ENCODE measurements around the gene RUFY1. TPM values are rescaled to one million over a fixed set of nuclear protein-coding genes. Genes with fewer than 3 reads are reported as not detected.

RUFY1 gene
- total RNA-seq, 4 donors from 2014 or later, result 37.7 to 98.5 (median 52.7) TPM

GRCh38 chr5:179609834-179610108 is 59.4 kb downstream of the RUFY1 start:
- no peak for DNase-seq
- Histone ChIP-seq H3K27ac (peak overlapping the region in 2 of 4 donors; percentile 29 to 52), H3K27me3 (no peaks in the 10 kb centered on the region), H3K36me3 (peaks cover 0 to 41% (median 18%) of the 10 kb centered on the region in 4 donors), H3K9me3 (no peaks in the 10 kb centered on the region), H3K4me1 (peaks cover 5 to 28% (median 13%) of the 10 kb centered on the region in 4 donors), H3K4me3 (no peak overlapping the region)
- TF ChIP-seq, protein P1, sequence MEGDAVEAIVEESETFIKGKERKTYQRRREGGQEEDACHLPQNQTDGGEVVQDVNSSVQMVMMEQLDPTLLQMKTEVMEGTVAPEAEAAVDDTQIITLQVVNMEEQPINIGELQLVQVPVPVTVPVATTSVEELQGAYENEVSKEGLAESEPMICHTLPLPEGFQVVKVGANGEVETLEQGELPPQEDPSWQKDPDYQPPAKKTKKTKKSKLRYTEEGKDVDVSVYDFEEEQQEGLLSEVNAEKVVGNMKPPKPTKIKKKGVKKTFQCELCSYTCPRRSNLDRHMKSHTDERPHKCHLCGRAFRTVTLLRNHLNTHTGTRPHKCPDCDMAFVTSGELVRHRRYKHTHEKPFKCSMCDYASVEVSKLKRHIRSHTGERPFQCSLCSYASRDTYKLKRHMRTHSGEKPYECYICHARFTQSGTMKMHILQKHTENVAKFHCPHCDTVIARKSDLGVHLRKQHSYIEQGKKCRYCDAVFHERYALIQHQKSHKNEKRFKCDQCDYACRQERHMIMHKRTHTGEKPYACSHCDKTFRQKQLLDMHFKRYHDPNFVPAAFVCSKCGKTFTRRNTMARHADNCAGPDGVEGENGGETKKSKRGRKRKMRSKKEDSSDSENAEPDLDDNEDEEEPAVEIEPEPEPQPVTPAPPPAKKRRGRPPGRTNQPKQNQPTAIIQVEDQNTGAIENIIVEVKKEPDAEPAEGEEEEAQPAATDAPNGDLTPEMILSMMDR (IDR thresholded peaks at IDR 0.05), result no peak
- no peak for TF ChIP-seq EP300 (IDR thresholded peaks at IDR 0.05; ENCODE audit: low read depth)
- no peak for TF ChIP-seq POLR2A (IDR thresholded peaks at IDR 0.05)
- no peak for TF ChIP-seq POLR2AphosphoS5 (IDR thresholded peaks at IDR 0.05)
- in situ Hi-C loops (cut with MboI; ENCODE audit: low pct_ligation_motif_present in 1 of 4, low pct_unique_long_range_greater_than_20kb in 1 of 4, low sequenced_read_pairs in 3 of 4) (no loop called here), intact Hi-C loops (cut with DNase I; ENCODE audit: low total_unique reads) (no loop called here)
- WGBS, 2 donors (ENCODE audit: low coverage in 1 of 2), result 69% methylated on average over 4 to 8 of the region's 8 CpGs

GRCh38 chr5:179610109-179610902 is 60.0 kb downstream of the RUFY1 start:
- H3K36me3 ChIP-seq, result peaks cover 0 to 47% (median 20%) of the 10 kb centered on the region in 4 donors
- H3K9me3 ChIP-seq, result no peaks in the 10 kb centered on the region
- in situ Hi-C loops (cut with MboI; ENCODE audit: low pct_ligation_motif_present in 1 of 4, low pct_unique_long_range_greater_than_20kb in 1 of 4, low sequenced_read_pairs in 3 of 4), result no loop called here

DNA sequence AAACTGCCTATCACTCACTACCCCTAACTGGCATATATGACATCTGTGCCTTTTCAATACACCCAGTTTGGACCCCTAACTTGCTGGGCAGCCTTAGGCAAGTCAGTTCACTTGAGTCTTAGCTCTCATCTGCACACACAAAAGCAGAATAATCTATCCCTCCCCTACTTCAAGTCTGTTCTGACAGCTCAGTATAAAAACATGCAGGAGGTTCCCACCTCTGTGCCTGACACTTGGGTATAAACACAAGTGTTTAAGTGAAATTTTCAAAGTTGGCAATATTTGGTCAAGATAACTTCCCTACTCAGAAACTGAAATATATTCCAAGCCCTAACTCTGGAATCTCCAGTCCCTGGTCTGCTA is 60.5 kb downstream of the RUFY1 start:
- Histone ChIP-seq H3K36me3 (peaks cover 0 to 52% (median 23%) of the 10 kb centered on the region in 4 donors), H3K4me3 (no peak overlapping the region), H3K27ac (peak overlapping the region in 3 of 4 donors; percentile 3 to 52 (median 3)), H3K4me1 (peaks cover 3 to 35% (median 11%) of the 10 kb centered on the region in 4 donors), H3K9me3 (no peaks in the 10 kb centered on the region), H3K27me3 (no peaks in the 10 kb centered on the region)
- TF ChIP-seq, protein P1 (IDR thresholded peaks at IDR 0.05), result no peak
- no peak for TF ChIP-seq POLR2AphosphoS5 (IDR thresholded peaks at IDR 0.05)
- no peak for TF ChIP-seq POLR2A (IDR thresholded peaks at IDR 0.05)
- TF ChIP-seq EP300 (IDR thresholded peaks at IDR 0.05; ENCODE audit: low read depth), result no peak
- DNase-seq, result no peak
- in situ Hi-C loops (cut with MboI; ENCODE audit: low pct_ligation_motif_present in 1 of 4, low pct_unique_long_range_greater_than_20kb in 1 of 4, low sequenced_read_pairs in 3 of 4) (no loop called here), intact Hi-C loops (cut with DNase I; ENCODE audit: low total_unique reads) (no loop called here)

More at GRCh38 chr5:179610109-179610902, 60.0 kb downstream of the RUFY1 start:
- TF ChIP-seq POLR2AphosphoS5 (IDR thresholded peaks at IDR 0.05), result peak in 2 of 3 donors; percentile 21 to 26
- TF ChIP-seq, protein P1 (IDR thresholded peaks at IDR 0.05), result no peak
- peak overlapping the region in 3 of 4 donors; percentile 3 to 52 (median 29) for H3K27ac ChIP-seq
- intact Hi-C loops (cut with DNase I; ENCODE audit: low total_unique reads), result no loop called here
- no peaks in the 10 kb centered on the region for H3K27me3 ChIP-seq
- 50 to 71% methylated on average over 1 to 23 of the region's 23 CpGs for WGBS, 2 donors (ENCODE audit: low coverage in 1 of 2)
- H3K4me3 ChIP-seq, result no peak overlapping the region
- no peak for DNase-seq
- H3K4me1 ChIP-seq, result peaks cover 5 to 34% (median 13%) of the 10 kb centered on the region in 4 donors

- peaks cover 0 to 68% (median 30%) of the 10 kb centered on the region in 4 donors for H3K36me3 ChIP-seq
- 90% methylated on average over 21 of the region's 21 CpGs for WGBS, 2 donors (ENCODE audit: low coverage in 1 of 2)
- peaks cover 0 to 37% (median 8%) of the 10 kb centered on the region in 4 donors for H3K4me1 ChIP-seq
- in situ Hi-C loops (cut with MboI; ENCODE audit: low pct_ligation_motif_present in 1 of 4, low pct_unique_long_range_greater_than_20kb in 1 of 4, low sequenced_read_pairs in 3 of 4), result no loop called here
- TF ChIP-seq POLR2AphosphoS5 (IDR thresholded peaks at IDR 0.05) (no peak), EP300 (IDR thresholded peaks at IDR 0.05; ENCODE audit: low read depth) (no peak), POLR2A (IDR thresholded peaks at IDR 0.05) (no peak)
- TF ChIP-seq, protein P1 (IDR thresholded peaks at IDR 0.05), result no peak
- no peak overlapping the region for H3K4me3 ChIP-seq
- H3K9me3 ChIP-seq, result no peaks in the 10 kb centered on the region
- no peak for DNase-seq
- no peak overlapping the region for H3K27ac ChIP-seq
- intact Hi-C loops (cut with DNase I; ENCODE audit: low total_unique reads), result no loop called here
- H3K27me3 ChIP-seq, result no peaks in the 10 kb centered on the region
Observed at GRCh38 chr5:179612577-179613459, 62.5 kb downstream of the RUFY1 start.

Data from transverse colon (tissue), 4 donors.